ENCODE measurements around the gene MINDY4.

MINDY4 gene

GRCh38 chr7:30877015-30877769, 106.0 kb downstream of the MINDY4 start:
- in situ Hi-C loops (cut with HindIII; ENCODE audit: low pct_ligation_motif_present, low sequenced_read_pairs), result no loop called here
- Histone ChIP-seq H3K27me3 (replicated peaks) (no peaks in the 10 kb centered on the region), H3K36me3 (replicated peaks) (no peaks in the 10 kb centered on the region), H3K4me3 (ENCODE audit: low read depth, low read length) (no peak overlapping the region), H3K27ac (no peak overlapping the region)
- TF ChIP-seq CTCF (IDR thresholded peaks at IDR 0.05; ENCODE audit: low read depth, low read length, missing control alignments), result no peak
- no peak for DNase-seq

DNA sequence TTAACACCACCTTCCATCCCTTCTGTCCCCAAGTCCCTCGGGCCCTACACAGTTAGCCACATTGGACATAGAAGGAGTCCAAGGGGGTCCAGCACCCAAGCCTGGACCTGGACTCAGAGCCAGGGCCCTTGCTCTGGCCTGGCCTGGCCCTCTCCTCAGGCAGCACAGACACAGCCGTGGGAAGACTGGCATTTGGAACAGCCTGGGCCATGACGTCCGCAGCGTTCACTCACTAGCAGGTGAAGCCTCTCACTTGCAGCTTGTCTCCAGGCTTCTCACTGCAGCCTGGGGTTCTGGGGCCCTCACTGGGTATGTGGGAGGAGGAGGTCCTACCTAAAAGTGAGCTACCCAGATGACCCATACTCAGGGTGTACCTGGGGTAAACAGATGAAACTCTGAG, 106.8 kb downstream of the MINDY4 start:
- no peaks in the 10 kb centered on the region for H3K36me3 ChIP-seq (replicated peaks)
- in situ Hi-C loops (cut with HindIII; ENCODE audit: low pct_ligation_motif_present, low sequenced_read_pairs), result no loop called here

GRCh38 chr7:30879139-30880124, 108.2 kb downstream of the MINDY4 start:
- Histone ChIP-seq H3K36me3 (replicated peaks) (no peaks in the 10 kb centered on the region), H3K4me3 (ENCODE audit: low read depth, low read length) (no peak overlapping the region), H3K27ac (no peak overlapping the region), H3K27me3 (replicated peaks) (no peaks in the 10 kb centered on the region)
- no peak for TF ChIP-seq CTCF (IDR thresholded peaks at IDR 0.05; ENCODE audit: low read depth, low read length, missing control alignments)
- in situ Hi-C loops (cut with HindIII; ENCODE audit: low pct_ligation_motif_present, low sequenced_read_pairs), result no loop called here
- no peak for DNase-seq

More for the DNA sequence above, 106.8 kb downstream of the MINDY4 start:
- no peak for DNase-seq
- H3K27me3 ChIP-seq (replicated peaks), result no peaks in the 10 kb centered on the region
- H3K4me3 ChIP-seq (ENCODE audit: low read depth, low read length), result no peak overlapping the region
- H3K27ac ChIP-seq, result no peak overlapping the region
- TF ChIP-seq CTCF (IDR thresholded peaks at IDR 0.05; ENCODE audit: low read depth, low read length, missing control alignments), result no peak

- DNase-seq, result no peak
- H3K27ac ChIP-seq, result no peak overlapping the region
- no peak overlapping the region for H3K4me3 ChIP-seq (ENCODE audit: low read depth, low read length)
- H3K36me3 ChIP-seq (replicated peaks), result no peaks in the 10 kb centered on the region
- in situ Hi-C loops (cut with HindIII; ENCODE audit: low pct_ligation_motif_present, low sequenced_read_pairs), result no loop called here
- TF ChIP-seq CTCF (IDR thresholded peaks at IDR 0.05; ENCODE audit: low read depth, low read length, missing control alignments), result no peak
- H3K27me3 ChIP-seq (replicated peaks), result no peaks in the 10 kb centered on the region
Observed at GRCh38 chr7:30880125-30880720, 109.0 kb downstream of the MINDY4 start.

DNA sequence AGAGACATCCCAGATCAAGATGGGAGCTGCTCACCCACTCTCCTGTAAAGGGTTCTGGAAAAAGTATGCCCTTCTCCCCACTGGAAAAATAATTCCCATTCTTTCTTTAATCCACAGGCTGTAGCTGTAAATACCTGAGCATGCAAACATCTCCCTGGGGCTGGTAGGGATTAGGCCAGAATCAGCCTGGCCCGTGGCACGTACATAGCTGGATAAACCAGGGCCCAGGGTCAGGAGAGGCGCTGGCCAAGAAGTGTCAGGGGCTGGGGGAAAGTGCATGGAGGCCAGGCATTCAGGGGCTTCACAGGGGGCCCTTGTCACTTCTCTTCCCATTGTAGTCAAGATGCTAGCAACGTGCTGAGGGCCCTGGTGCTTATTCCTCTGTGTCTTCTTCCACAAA, 109.7 kb downstream of the MINDY4 start:
- no peak for DNase-seq
- no peak for TF ChIP-seq CTCF (IDR thresholded peaks at IDR 0.05; ENCODE audit: low read depth, low read length, missing control alignments)
- no peaks in the 10 kb centered on the region for H3K27me3 ChIP-seq (replicated peaks)
- H3K27ac ChIP-seq, result no peak overlapping the region
- in situ Hi-C loops (cut with HindIII; ENCODE audit: low pct_ligation_motif_present, low sequenced_read_pairs), result no loop called here
- no peak overlapping the region for H3K4me3 ChIP-seq (ENCODE audit: low read depth, low read length)
- H3K36me3 ChIP-seq (replicated peaks), result no peaks in the 10 kb centered on the region
